NCI-H1694 (cell line): ENCODE data around the gene GINS2.

Experiments
- DNase-seq: peaks from one replicate; lab custom pipeline; 2025; lab: John Stamatoyannopoulos, UW

Gene GINS2

GRCh38 chr16:85639529-85640253 is 49.1 kb downstream of the GINS2 start:
- peak; percentile 93 for DNase-seq

- no peak for DNase-seq
These were observed 49.9 kb downstream of the GINS2 start for GRCh38 chr16:85638695-85639409.

- no peak for DNase-seq
These were observed 50.7 kb downstream of the GINS2 start for GRCh38 chr16:85637808-85638647.

- no peak for DNase-seq
These were observed 51.5 kb downstream of the GINS2 start for GRCh38 chr16:85637061-85637807.

- no peak for DNase-seq
These were observed 52.4 kb downstream of the GINS2 start for GRCh38 chr16:85636234-85636812.

GRCh38 chr16:85635545-85636140 is 53.1 kb downstream of the GINS2 start:
- no peak for DNase-seq

DNA sequence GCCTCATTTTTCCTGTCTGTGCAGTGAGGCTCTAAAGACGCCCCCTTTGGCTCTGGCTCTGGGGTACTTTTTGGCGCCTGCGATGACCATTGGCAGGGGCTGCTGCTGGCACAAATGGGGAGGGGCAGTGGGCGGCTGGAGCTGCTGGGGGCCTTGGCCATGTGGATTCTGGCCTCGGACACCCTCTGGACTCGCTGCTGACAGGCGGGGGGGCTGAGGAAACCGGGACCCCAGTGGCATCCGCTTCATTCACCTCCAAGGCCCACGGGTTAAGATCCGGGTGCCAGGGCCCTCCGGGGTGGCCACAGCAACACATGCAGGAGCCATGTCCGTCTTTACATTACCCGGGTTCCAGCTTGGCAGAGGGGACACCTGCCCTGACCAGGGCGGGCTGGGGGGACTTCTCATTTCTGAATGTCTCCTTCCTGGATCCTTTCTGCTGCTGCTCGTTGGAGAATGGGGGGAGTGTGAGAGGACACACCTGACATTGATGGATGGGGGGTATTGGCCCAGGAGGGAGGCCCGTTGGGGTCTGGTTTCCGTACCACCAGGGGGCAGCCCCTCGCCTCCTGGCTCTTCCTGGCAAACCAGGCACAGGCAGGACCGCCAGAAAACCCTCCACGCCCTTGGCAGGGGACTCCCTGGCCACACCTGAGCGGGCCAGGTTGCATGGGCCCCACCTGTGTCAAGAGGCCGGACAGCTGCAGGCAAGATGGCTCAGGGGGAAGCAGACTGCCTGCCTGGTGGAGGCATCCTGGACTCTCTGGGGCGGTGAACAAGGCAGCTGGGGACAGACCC is 53.8 kb downstream of the GINS2 start:
- DNase-seq = no peak

DNA sequence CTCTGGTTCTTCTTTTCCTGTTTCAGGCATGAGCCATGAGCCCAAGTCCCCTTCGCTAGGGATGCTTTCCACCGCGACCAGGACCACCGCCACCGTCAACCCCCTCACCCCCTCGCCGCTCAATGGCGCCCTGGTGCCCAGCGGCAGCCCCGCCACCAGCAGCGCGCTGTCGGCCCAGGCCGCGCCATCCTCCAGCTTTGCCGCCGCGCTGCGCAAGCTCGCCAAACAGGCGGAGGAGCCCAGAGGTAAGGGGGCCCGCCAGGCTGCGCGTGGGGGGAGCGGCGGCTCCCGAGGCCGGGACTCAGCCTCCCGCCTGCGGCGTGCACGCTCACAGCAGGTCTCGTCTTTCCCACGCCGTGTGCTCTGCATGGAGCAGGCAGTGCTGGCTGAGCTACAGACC is 54.9 kb downstream of the GINS2 start:
- no peak for DNase-seq

GRCh38 chr16:85633438-85633743 is 55.4 kb downstream of the GINS2 start:
- DNase-seq = no peak

GRCh38 chr16:85632709-85633437 is 55.9 kb downstream of the GINS2 start:
- no peak for DNase-seq

GRCh38 chr16:85631802-85632393 is 56.9 kb downstream of the GINS2 start:
- DNase-seq = no peak

- DNase-seq = no peak
These were observed 57.5 kb downstream of the GINS2 start for GRCh38 chr16:85631230-85631629.

GRCh38 chr16:85629853-85630252 is 58.9 kb downstream of the GINS2 start:
- DNase-seq = no peak

GRCh38 chr16:85629326-85629725 is 59.4 kb downstream of the GINS2 start:
- DNase-seq = no peak

DNA sequence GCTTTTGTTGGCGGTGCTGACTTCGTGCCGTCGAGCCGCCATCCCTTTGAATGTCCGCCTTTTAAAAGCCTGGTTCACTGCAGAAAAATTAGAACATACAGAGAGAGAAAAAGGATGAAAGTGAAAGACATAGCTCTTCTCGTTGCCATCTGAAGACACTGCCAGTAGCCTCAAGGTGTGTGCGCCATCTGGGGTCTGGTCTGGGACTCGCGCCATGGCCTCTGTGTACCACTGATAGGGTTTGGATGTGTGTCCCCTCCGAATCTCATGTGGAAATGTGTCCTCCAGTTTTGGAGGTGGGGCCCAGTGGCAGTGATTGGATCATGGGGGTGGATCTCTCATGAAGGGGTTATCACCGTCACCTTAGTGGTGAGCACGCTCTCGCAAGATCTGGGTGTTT is 60.1 kb downstream of the GINS2 start:
- DNase-seq = no peak

- DNase-seq = no peak
These were observed 60.5 kb downstream of the GINS2 start for GRCh38 chr16:85628265-85628556.

- peak; percentile 28 for DNase-seq
These were observed 61.1 kb downstream of the GINS2 start for GRCh38 chr16:85627526-85628264.

DNA sequence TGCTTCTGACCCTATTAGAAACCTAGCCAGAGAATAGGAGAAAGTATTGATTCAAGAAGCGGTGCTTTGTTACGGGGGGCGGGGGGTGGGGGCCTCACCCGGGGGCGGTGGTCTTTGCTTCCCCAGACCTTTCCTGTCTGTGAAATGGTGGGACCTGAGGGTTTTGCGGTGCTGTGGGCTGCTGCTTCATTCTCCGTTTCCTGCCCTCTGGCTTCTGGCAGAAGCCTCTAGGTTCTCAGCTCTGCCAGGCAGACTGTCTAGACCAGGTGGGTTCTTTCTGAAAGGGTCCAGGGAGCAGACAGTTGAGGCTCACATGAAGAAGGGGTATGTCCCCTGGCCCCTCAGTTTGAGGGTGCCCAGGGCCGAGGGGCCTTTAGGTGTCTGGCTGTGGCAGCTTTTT is 61.7 kb downstream of the GINS2 start:
- no peak for DNase-seq
